HepG2 (cell line): ENCODE data around the gene CTRB2. TPM values are rescaled to one million over a fixed set of nuclear protein-coding genes. Genes with fewer than 3 reads are reported as not detected.

Source experiments
- ATAC-seq: fragments of 200-7000 bp; cut with Tn5 transposase; 3 replicates; pipeline ENCODE4 v1.9.1; 2020; ENCODE audit warnings: mild to moderate bottlenecking, moderate library complexity
- BruUV-seq: library from RNA; stranded (reverse); fragments of 400-500 nt; replicated peaks from 2 replicates; lab custom pipeline; 2021; lab: Mats Ljungman, UMichigan
- CTCF ChIA-PET: fragments of 300-600 bp; formaldehyde crosslinking; extraction: SDS; loops from one replicate; lab custom pipeline; 2021; ENCODE audit warnings: low total read pairs, inconsistent platforms, low intra/inter-chr PET ratio; lab: Yijun Ruan, JAX
- POLR2A ChIA-PET: fragments of 350-600 bp; sonication (Branson Sonifier 250); formaldehyde crosslinking; loops from one replicate; lab custom pipeline; 2020; ENCODE audit warnings: antibody characterized with exemption, inconsistent platforms; lab: Yijun Ruan, JAX
- DNase-seq: peaks from one replicate; pipeline ENCODE4 v3.0.0-alpha.2; 2015; ENCODE audit warnings: low spot score
- FAIRE-seq: peaks from 3 replicates; lab custom pipeline; 2011; peaks lifted over from hg19 to GRCh38; lab: Jason Lieb, UNC
- H2AFZ ChIP-seq: one replicate; pipeline ENCODE4 v1.6.1; 2011; ENCODE audit warnings: low read length, inconsistent platforms
- H3K27ac ChIP-seq: fragments of 300-600 bp; 3 replicates; pipeline ENCODE4 v1.8.0; 2011; ENCODE audit warnings: mixed run types, mild to moderate bottlenecking, mixed read lengths, low read length, inconsistent platforms; ENCODE audit not compliant: insufficient read depth; ENCODE audit errors: extremely low read length
- H3K27me3 ChIP-seq, 2 experiments: fragments of 200-600 bp in 1 of 2; 2 replicates in 1 of 2; 3 replicates in 1 of 2; pipeline versions ENCODE4 v1.6.0 to v1.8.0; 2011; ENCODE audit warnings: low read length in 2 of 2, mild to moderate bottlenecking in 2 of 2, moderate library complexity in 2 of 2, inconsistent platforms in 1 of 2; ENCODE audit not compliant: insufficient read depth in 2 of 2, control insufficient read depth in 1 of 2
- H3K36me3 ChIP-seq, 2 experiments: fragments of 200-600 bp in 1 of 2; replicated peaks in 1 of 2; 2 replicates in 1 of 2; 3 replicates in 1 of 2; pipeline versions ENCODE4 v1.5.1 to v1.8.0; 2011; ENCODE audit warnings: low read length in 2 of 2, inconsistent platforms in 1 of 2; ENCODE audit not compliant: insufficient read depth in 2 of 2, control insufficient read depth in 1 of 2
- H3K4me1 ChIP-seq: 2 replicates; pipeline ENCODE4 v1.5.1; 2012; ENCODE audit warnings: low read length, inconsistent platforms; ENCODE audit not compliant: insufficient read depth
- H3K4me2 ChIP-seq: 2 replicates; pipeline ENCODE4 v1.6.0; 2011; ENCODE audit warnings: low read depth, low read length, inconsistent platforms
- H3K4me3 ChIP-seq, 3 experiments: fragments of 200-600 bp in 1 of 3; sonication (generic), shearing (Covaris generic) in 1 of 3; replicated peaks in 1 of 3; 2 replicates each; pipeline ENCODE4 v1.5.1; 2011 to 2016; ENCODE audit warnings: low read length in 3 of 3, inconsistent platforms in 2 of 3, low read depth in 2 of 3, mild to moderate bottlenecking in 2 of 3, control low read depth in 1 of 3, mixed read lengths in 1 of 3; ENCODE audit not compliant: insufficient read depth in 1 of 3
- H3K79me2 ChIP-seq: one replicate; pipeline ENCODE4 v1.6.1; 2011; ENCODE audit warnings: low read length, inconsistent platforms; ENCODE audit not compliant: insufficient read depth
- H3K9ac ChIP-seq: 2 replicates; pipeline ENCODE4 v1.6.0; 2011; ENCODE audit warnings: mild to moderate bottlenecking, low read depth, low read length, inconsistent platforms; ENCODE audit not compliant: insufficient read depth
- H3K9me3 ChIP-seq: 2 replicates; pipeline ENCODE4 v1.5.1; 2012; ENCODE audit warnings: mild to moderate bottlenecking, low read length
- H4K20me1 ChIP-seq: 2 replicates; pipeline ENCODE4 v1.6.0; 2011; ENCODE audit warnings: inconsistent platforms, mild to moderate bottlenecking, low read length, moderate library complexity; ENCODE audit not compliant: insufficient read depth
- ATRX ChIP-seq: sonication (generic); formaldehyde crosslinking; IDR thresholded peaks from 2 replicates; pipeline ENCODE4 v1.4.0; 2020; ENCODE audit warnings: missing genetic modification reagents, borderline replicate concordance
- MAFF ChIP-seq: IDR thresholded peaks from 2 replicates; pipeline ENCODE4 v1.6.1; 2011; ENCODE audit warnings: low read depth, low read length, improper control_type of control experiment
- MAFK ChIP-seq, 2 experiments: IDR thresholded peaks in 1 of 2; conservative IDR thresholded peaks in 1 of 2; 2 replicates each; pipeline ENCODE4 v1.6.1; 2011; ENCODE audit warnings: improper control_type of control experiment in 2 of 2, low read length in 2 of 2
- RFXANK ChIP-seq: IDR thresholded peaks from 2 replicates; pipeline ENCODE4 v1.6.1; 2016
- ZC3H13 ChIP-seq: sonication (generic); formaldehyde crosslinking; IDR thresholded peaks from 2 replicates; pipeline ENCODE4 v1.8.1; 2023; ENCODE audit warnings: mild to moderate bottlenecking, missing genetic modification reagents, moderate library complexity
- ZNF224 ChIP-seq: sonication (generic); formaldehyde crosslinking; IDR thresholded peaks from 2 replicates; pipeline ENCODE4 v1.5.0; 2020; ENCODE audit warnings: mild to moderate bottlenecking, missing genetic modification reagents
- ZNF451 ChIP-seq: sonication (generic); formaldehyde crosslinking; IDR thresholded peaks from 2 replicates; pipeline ENCODE4 v1.5.0; 2020; ENCODE audit warnings: mild to moderate bottlenecking, missing genetic modification reagents
- ZNF510 ChIP-seq: sonication (generic); formaldehyde crosslinking; IDR thresholded peaks from 2 replicates; pipeline ENCODE4 v1.4.0; 2020; ENCODE audit warnings: low read depth, mild to moderate bottlenecking, missing genetic modification reagents
- ZNF558 ChIP-seq: sonication (generic); formaldehyde crosslinking; IDR thresholded peaks from 2 replicates; pipeline ENCODE4 v1.9.0; 2022; ENCODE audit warnings: mild to moderate bottlenecking, missing genetic modification reagents, borderline replicate concordance
- ZNF749 ChIP-seq: sonication (generic); formaldehyde crosslinking; IDR thresholded peaks from 2 replicates; pipeline ENCODE4 v1.8.0; 2022; ENCODE audit warnings: mild to moderate bottlenecking, missing genetic modification reagents, moderate library complexity, borderline replicate concordance
- WGBS: methylation state at CpG from one replicate; pipeline ENCODE4 v1.1.6; 2017; ENCODE audit warnings: low lambda C conversion rate; 5-methylcytosine and 5-hydroxymethylcytosine counted together
- in situ Hi-C: cut with HindIII; loops from 2 replicates; pipeline ENCODE4 v1.10.0; 2017; ENCODE audit warnings: low pct_unique_long_range_greater_than_20kb; ENCODE audit not compliant: extremely low pct_ligation_motif_present
- intact Hi-C: fragments of 100-400 bp; cut with micrococcal nuclease; formaldehyde crosslinking; loops from one replicate; pipeline ENCODE4 v1.10.0; 2022; ENCODE audit not compliant: unreplicated experiment
- polyA plus RNA-seq, 8 experiments: library from polyadenylated mRNA; depleted of rRNA in 3 of 8; stranded (reverse) in 7 of 8; unstranded in 1 of 8; fragments of >200 nt; fragmentation: Illumina TruSeq in 4 of 8; extraction: Trizol in 4 of 8; gene quantifications; 2 replicates each; pipeline versions ENCODE4 v1.2.1 to v1.2.3, GENCODE V29; 2011 to 2016; ENCODE audit warnings: low read depth in 4 of 8, missing spikeins in 1 of 8, mixed read lengths in 1 of 8; ENCODE audit not compliant: insufficient read depth in 1 of 8
- total RNA-seq, 5 experiments: library from RNA; depleted of rRNA; stranded (reverse); fragments of >200 nt; fragmentation: Illumina TruSeq; extraction: Trizol; gene quantifications; 2 replicates each; pipeline ENCODE4 v1.2.3, GENCODE V29; 2016; ENCODE audit warnings: low read depth in 1 of 5

CTRB2 gene
- total and polyA plus RNA-seq, 2 of the 13 experiments (the other 11 are each of a cell fraction or from before 2014, with no cell fraction given): 0.13 TPM; not detected in 1

DNA sequence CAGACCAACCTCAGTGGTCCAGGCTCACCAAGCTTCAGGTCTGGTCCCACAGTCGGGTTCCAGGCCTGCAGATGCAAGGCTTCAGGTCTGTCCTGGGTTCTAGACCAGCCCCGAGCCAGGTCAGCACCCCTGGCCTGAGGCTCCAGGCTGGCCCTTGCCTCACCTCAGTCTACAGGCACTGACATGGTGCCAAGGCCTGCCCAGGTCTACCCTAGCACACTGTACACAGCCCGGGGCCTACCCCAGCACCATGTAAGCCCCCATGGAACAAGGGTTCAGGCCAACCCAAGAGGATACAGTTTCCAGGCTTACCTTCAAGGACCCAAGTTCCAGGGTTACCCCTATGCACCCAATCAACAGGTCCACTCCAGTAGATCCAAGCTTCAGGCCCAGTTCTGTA is 31.9 kb downstream of the CTRB2 start (continued):
- TF ChIP-seq RFXANK (no peak), ZNF558 (CRISPR knock-in tag) (no peak), ZNF224 (CRISPR knock-in tag) (0 out of 2 replicates have a peak, but pooled peaks have one; percentile 36)

GRCh38 chr16:75172578-75172977 is 34.4 kb downstream of the CTRB2 start:
- Histone ChIP-seq H3K9ac (no peak overlapping the region), H3K4me1 (no peaks in the 10 kb centered on the region), H3K79me2 (no peaks in the 10 kb centered on the region), H3K27ac (no peak overlapping the region), H3K27me3 (no peaks in the 10 kb centered on the region), H2AFZ (no peak overlapping the region), H4K20me1 (no peaks in the 10 kb centered on the region), H3K4me3 (no peak overlapping the region), H3K36me3 (peaks cover 20 to 42% of the 10 kb centered on the region in 2 experiments), H3K4me2 (no peak overlapping the region), H3K9me3 (peaks cover 84% of the 10 kb centered on the region)
- ATAC-seq (no peak), DNase-seq (no peak), FAIRE-seq (no peak)
- no TSS peak for BruUV-seq
- WGBS: 95% methylated on average over 4 of the region's 4 CpGs
- TF ChIP-seq ZC3H13 (CRISPR knock-in tag) (peak; percentile 24; the same call in 1 of the 2 replicates), ZNF749 (no peak), MAFF (peak; percentile 71), ATRX (CRISPR knock-in tag) (no peak), ZNF451 (CRISPR knock-in tag) (no peak), MAFK (conservative IDR thresholded peaks at IDR 0.05 in 1 of 2, IDR thresholded peaks at IDR 0.05 in 1 of 2; ENCODE audit: low read length in 2 of 2) (peak; percentile 84 to 88), ZNF510 (CRISPR knock-in tag) (no peak)
- ChIA-PET POLR2A (no interaction called here), CTCF (no interaction called here)
- in situ Hi-C loops: no loop called here
- intact Hi-C loops: no loop called here
